ENCODE data around the gene PRDM16.

DNA sequence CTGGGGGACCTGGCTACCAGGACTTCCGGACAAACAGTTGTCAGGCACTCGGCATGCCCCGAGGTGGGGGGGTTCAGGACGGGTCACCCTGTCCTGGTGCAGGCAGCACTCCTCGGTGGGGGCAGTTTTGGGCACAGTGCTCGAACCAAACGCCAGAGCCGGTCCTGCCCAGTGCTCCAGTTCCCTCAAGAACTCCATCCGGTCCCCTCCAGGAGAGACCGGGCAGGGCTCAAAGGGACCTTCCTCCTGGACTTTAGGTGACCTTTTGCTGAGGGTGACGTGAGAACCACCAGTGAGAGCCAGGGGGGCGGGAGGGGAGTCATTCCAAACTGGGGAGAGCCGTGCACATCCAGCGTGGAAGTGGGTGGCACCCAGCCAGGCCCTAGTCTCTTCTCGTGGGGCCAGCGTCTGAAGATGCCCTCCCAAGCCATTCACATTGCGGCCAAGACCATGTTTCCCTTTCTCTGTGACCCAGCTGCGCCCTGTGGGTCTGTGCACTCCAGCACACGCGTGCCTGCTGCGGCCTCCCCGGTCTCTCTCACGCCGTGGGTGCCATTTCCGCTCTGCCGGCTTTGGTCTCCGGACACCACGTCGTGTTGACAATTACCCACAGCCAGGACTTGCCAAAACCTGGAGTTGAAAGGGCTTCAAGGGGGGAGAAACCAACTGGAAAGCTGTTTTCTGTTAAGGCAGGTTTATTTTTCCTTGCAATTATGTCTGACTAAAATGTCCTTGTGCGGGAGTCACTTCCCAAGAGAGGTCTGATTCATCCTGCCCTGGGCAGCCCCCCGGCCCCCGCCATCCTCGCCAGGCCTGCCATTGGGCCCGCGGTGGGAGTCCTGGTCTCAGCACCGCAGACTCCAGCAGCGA, 206.7 kb downstream of the PRDM16 start:
- TF ChIP-seq CTCF (IDR thresholded peaks at IDR 0.05; ENCODE audit: control extremely low read depth in 1 of 3, insufficient read depth in 1 of 3, low read depth in 1 of 3, low read length in 3 of 3) (no peak), EZH2 (IDR thresholded peaks at IDR 0.05; ENCODE audit: low read depth, low read length, severe bottlenecking) (no peak), SP1 (IDR thresholded peaks at IDR 0.05; ENCODE audit: low read depth, low read length) (no peak), CHD1 (IDR thresholded peaks at IDR 0.05; ENCODE audit: low read depth, low read length) (no peak), EP300 (IDR thresholded peaks at IDR 0.05; ENCODE audit: borderline replicate concordance in 1 of 2, low read depth in 2 of 2, low read length in 2 of 2) (no peak), CBX8 (IDR thresholded peaks at IDR 0.05; ENCODE audit: borderline replicate concordance, low read depth, low read length) (no peak), CHD2 (IDR thresholded peaks at IDR 0.05; ENCODE audit: low read length) (no peak), POLR2A (IDR thresholded peaks at IDR 0.05; ENCODE audit: control extremely low read depth in 1 of 2, low read depth in 2 of 2, low read length in 2 of 2) (no peak), CREB1 (IDR thresholded peaks at IDR 0.05) (no peak), SP2 (IDR thresholded peaks at IDR 0.05; ENCODE audit: low read length) (no peak)
- TF ChIP-seq, protein P1, sequence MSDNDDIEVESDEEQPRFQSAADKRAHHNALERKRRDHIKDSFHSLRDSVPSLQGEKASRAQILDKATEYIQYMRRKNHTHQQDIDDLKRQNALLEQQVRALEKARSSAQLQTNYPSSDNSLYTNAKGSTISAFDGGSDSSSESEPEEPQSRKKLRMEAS (IDR thresholded peaks at IDR 0.05) = no peak

All from H1 (cell line).